Endothelial cell (in vitro differentiated cells): ENCODE data around the gene VAMP1. TPM values are rescaled to one million over a fixed set of nuclear protein-coding genes. Genes with fewer than 3 reads are reported as not detected.
"Not testable (repeated sequence)": the region's sequence is repeated elsewhere in the genome, so short reads cannot be mapped to it uniquely, and the experiment has no call there.

Experiments used
- DNase-seq: peaks from one replicate; pipeline ENCODE4 v3.0.0; 2021; ENCODE audit warnings: low spot score
- H3K27ac Mint-ChIP-seq: one replicate; pipeline ENCODE4 v1.8.0; 2021; ENCODE audit warnings: mixed read lengths, inconsistent platforms; ENCODE audit not compliant: unreplicated experiment
- H3K27me3 Mint-ChIP-seq: one replicate; pipeline ENCODE4 v1.8.0; 2021; ENCODE audit warnings: mild to moderate bottlenecking, moderate library complexity, mixed read lengths, inconsistent platforms; ENCODE audit not compliant: unreplicated experiment
- H3K36me3 Mint-ChIP-seq: one replicate; pipeline ENCODE4 v1.8.0; 2021; ENCODE audit warnings: mild to moderate bottlenecking, low read depth, mixed read lengths, inconsistent platforms; ENCODE audit not compliant: unreplicated experiment
- H3K4me1 Mint-ChIP-seq: one replicate; pipeline ENCODE4 v1.8.0; 2021; ENCODE audit warnings: mild to moderate bottlenecking, mixed read lengths, inconsistent platforms; ENCODE audit not compliant: unreplicated experiment
- H3K4me3 Mint-ChIP-seq: one replicate; pipeline ENCODE4 v1.8.0; 2021; ENCODE audit warnings: mild to moderate bottlenecking, mixed read lengths, inconsistent platforms; ENCODE audit not compliant: unreplicated experiment
- H3K9me3 Mint-ChIP-seq: one replicate; pipeline ENCODE4 v1.8.0; 2021; ENCODE audit warnings: mixed read lengths, inconsistent platforms; ENCODE audit not compliant: unreplicated experiment
- CTCF ChIP-seq: fragments of 200-600 bp; sonication (generic); IDR thresholded peaks from one replicate; pipeline ENCODE4 v1.5.0; 2021; ENCODE audit warnings: antibody characterized with exemption; ENCODE audit not compliant: unreplicated experiment
- total RNA-seq: library from RNA; stranded (reverse); fragmentation: NEBNext Ultra II Directional; extraction: Animal tissue kit (Norgen Biotek cat#: 25700); gene quantifications from one replicate; pipeline ENCODE4 v1.2.1, GENCODE V29; 2021; ENCODE audit not compliant: unreplicated experiment

VAMP1 gene
- total RNA-seq, 1 donor from 2014 or later = 5.5 TPM

DNA sequence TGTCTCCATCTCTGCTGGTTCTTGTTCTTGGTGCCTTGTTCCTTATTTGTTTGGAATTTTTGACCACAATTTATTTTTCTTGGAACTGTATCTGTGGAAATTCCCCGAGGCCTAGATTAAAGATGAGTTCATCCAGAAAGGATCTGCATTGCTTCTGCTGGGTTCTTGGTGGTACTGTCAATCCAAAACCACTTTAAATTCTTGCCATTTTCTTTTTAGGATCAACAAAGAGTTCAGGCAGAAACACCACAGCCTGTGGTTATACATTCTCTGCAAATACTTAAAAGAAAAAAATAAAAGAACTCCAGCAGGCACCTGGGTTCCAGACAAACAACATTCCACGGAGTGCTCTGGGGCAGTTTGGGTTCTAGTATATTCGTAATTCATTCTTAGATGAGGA is 6.0 kb upstream of the VAMP1 start:
- H3K36me3 Mint-ChIP-seq = peaks cover 5% of the 10 kb centered on the region
- no peak overlapping the region for H3K27ac Mint-ChIP-seq
- DNase-seq = no peak

GRCh38 chr12:6475233-6475975 is 4.9 kb upstream of the VAMP1 start:
- H3K4me1 Mint-ChIP-seq, H3K27ac Mint-ChIP-seq, H3K4me3 Mint-ChIP-seq, DNase-seq, H3K36me3 Mint-ChIP-seq, H3K9me3 Mint-ChIP-seq, H3K27me3 Mint-ChIP-seq: not testable (repeated sequence)

More for the DNA sequence above, 6.0 kb upstream of the VAMP1 start:
- H3K27me3 Mint-ChIP-seq = peaks cover 3% of the 10 kb centered on the region
- TF ChIP-seq CTCF = no peak
- H3K9me3 Mint-ChIP-seq = no peaks in the 10 kb centered on the region
- H3K4me1 Mint-ChIP-seq = no peaks in the 10 kb centered on the region
- H3K4me3 Mint-ChIP-seq = no peak overlapping the region

- no peak for DNase-seq
- no peak overlapping the region for H3K4me3 Mint-ChIP-seq
- TF ChIP-seq CTCF = no peak
Measured at GRCh38 chr12:6472491-6472890, 2.0 kb upstream of the VAMP1 start.

GRCh38 chr12:6471989-6472360 is 1.5 kb upstream of the VAMP1 start:
- H3K27ac Mint-ChIP-seq = no peak overlapping the region
- DNase-seq = no peak
- H3K36me3 Mint-ChIP-seq = peaks cover 8% of the 10 kb centered on the region
- no peak for TF ChIP-seq CTCF
- peaks cover 6% of the 10 kb centered on the region for H3K27me3 Mint-ChIP-seq
- no peak overlapping the region for H3K4me3 Mint-ChIP-seq
- no peaks in the 10 kb centered on the region for H3K9me3 Mint-ChIP-seq
- H3K4me1 Mint-ChIP-seq = peaks cover 6% of the 10 kb centered on the region

More at GRCh38 chr12:6472491-6472890, 2.0 kb upstream of the VAMP1 start:
- Mint-ChIP-seq H3K9me3 (no peaks in the 10 kb centered on the region), H3K27ac (no peak overlapping the region), H3K4me1 (peaks cover 6% of the 10 kb centered on the region), H3K27me3 (peaks cover 6% of the 10 kb centered on the region), H3K36me3 (peaks cover 5% of the 10 kb centered on the region)

DNA sequence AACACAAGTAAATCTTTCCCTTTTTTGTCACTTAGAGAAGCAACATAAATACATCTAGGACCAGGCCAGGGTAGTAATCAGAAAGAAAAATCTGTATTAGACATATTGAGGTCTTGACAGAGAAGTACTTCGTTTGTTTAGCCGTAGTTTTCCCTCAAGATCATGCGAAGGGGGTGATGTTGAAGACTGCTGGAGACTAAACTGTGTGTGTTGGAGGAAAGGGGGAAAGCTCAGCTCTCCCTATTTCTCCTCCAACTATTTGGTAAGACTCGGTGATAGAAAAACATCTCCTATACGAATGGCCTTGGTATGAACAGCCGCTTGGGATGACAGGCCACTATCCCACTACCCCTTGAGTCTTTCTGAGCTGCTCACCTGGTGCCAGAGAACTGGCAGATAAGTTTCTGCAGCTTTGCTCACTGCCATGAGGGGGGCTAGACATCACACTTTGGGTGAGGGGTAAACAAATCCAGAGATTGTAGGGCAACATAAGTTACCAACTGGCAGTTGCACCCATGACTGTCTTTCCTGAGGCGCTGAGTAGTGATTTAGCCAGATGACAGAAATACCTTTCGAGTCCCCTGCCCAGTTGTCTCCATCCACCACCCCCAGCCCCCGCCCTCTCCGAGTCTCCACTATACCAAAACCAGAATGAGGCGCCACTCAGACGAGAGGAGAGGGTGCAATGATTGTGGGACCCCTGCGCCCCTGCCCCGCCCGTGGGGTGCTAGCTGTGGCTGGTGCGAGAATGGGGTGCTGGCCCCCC is 685 bp downstream of the VAMP1 start:
- Mint-ChIP-seq H3K27ac (no peak overlapping the region), H3K9me3 (no peaks in the 10 kb centered on the region), H3K4me1 (peaks cover 6% of the 10 kb centered on the region), H3K36me3 (peaks cover 11% of the 10 kb centered on the region), H3K27me3 (peaks cover 4% of the 10 kb centered on the region), H3K4me3 (peak overlapping the region; percentile 89)
- TF ChIP-seq CTCF = no peak
- DNase-seq = no peak
